GM18502 (cell line): ENCODE results near the gene MAP3K15.

Experiments used
- ATAC-seq: cut with Tn5 transposase; IDR thresholded peaks from one replicate; pipeline ENCODE4 v1.9.1; 2021; ENCODE audit warnings: mild to moderate bottlenecking; ENCODE audit not compliant: unreplicated experiment, poor library complexity

The MAP3K15 gene

DNA sequence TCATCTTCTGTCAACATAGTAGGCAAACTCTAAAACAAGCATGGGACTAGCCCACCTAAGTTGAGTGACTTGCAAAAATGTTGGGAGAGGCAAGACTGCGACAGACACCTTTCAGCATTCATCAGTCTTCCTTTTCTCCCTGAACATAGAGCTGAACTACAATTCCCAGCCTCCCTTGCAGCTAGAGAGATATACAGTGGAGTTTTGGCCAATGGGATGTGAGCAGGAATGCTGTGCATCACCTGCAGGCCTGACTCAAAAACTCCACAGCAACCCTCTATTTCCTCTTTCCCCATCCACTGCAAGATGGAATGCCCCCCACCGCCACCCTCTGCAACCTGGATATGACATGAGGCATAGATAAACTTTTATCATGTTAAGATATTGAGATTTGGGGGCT is 105.0 kb downstream of the MAP3K15 start:
- no peak for ATAC-seq

DNA sequence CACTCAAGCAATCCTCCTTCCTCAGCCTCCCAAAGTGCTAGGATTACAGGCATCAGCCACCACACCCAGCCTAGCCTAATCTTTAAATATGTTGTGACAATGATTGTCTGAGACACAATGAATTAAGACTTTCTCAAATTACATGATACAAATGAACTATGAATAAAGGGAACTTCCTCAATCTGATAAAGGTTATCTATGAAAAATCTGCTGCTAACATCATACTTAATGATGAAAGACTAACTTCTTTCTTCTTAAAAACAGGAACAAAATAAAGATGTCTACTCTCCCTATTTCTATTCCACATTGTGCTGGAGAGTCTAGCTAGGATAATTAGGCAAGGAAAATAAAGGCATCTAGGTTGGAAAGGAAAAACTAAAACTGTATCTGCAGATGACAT is 111.6 kb downstream of the MAP3K15 start:
- no peak for ATAC-seq

DNA sequence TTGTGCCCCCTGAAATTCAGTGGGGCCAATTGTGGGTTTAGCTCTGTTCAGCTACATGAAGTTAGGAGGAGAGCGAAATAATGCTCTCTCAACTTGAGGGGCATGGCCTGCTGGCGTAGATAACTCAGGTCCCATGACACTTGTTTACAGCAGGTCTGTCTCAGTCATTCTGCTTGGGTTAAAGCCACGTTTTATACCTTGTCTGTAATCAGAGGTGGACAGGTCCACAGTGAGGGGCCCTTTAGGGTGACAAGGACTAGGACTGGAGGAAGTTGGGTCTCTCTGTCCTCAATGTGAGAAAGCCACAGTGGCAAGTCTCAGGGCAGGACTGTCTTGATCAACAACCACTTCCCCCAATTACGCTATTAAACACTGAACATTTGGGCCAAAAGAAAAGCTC is 122.6 kb downstream of the MAP3K15 start:
- no peak for ATAC-seq

DNA sequence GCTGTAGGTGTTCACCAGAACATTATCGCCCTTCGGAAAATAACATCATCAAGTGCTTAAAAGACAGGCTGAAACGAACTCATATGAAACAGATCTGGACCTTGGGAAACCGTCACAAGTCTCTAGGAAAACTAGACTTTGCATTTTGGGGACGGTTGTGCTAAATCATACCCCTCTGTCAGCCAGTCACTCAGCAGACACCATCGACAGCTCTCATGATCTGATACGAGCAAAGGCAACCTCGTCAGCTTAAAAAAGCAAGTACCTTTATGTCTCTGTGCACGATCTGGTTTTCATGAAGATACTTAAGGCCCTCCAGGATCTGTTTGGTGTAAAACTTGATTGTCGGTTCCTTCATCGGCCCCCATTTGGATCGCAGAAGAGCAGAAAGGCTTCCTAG is 123.2 kb downstream of the MAP3K15 start:
- no peak for ATAC-seq

DNA sequence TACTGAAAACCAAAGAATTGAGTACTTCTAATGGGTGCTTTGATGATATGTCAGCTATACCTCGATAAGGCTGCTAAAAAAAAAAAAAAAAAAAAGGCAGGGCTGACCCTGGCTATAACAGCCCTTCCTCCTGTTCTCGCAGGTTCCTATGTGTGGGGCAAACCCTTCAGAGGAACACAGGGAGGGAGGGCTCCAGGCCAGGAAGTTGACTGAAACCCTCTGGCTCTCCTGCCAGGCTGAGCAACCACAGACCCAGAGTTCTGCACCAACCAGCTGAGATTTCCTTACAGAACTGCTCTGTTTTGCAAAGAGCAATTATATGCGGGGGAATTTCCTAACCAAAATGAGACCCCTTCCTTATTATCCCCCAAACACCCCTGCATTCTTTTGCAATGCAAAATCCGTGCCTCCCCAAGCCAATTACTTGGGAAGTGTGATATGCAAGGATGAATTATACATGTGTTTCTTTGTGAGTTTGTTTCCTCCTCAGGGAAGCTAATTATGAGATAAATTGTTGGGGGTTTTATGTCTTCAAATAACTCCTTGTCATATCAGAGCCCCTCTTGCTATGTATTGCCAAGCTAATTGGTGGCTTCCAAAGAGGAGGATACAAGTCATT is 126.0 kb downstream of the MAP3K15 start:
- ATAC-seq, result no peak

DNA sequence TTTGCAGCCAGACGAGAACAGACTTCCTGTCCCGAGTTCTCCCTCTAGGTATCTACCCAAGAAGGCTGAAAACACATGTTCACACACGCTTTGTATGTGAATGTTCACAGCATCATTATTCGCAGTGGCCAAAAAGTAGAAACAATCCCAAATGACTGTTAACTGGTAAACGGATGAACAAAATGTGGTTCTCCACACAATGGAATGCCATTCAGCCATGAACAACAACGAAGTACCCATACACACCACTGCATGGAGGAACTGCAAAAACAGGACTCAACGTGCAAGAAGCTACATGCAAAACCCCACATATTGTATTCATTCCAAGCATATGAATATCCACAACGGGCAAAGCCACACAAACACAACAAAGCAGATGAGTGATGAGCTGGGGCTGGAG is 126.6 kb downstream of the MAP3K15 start:
- no peak for ATAC-seq

DNA sequence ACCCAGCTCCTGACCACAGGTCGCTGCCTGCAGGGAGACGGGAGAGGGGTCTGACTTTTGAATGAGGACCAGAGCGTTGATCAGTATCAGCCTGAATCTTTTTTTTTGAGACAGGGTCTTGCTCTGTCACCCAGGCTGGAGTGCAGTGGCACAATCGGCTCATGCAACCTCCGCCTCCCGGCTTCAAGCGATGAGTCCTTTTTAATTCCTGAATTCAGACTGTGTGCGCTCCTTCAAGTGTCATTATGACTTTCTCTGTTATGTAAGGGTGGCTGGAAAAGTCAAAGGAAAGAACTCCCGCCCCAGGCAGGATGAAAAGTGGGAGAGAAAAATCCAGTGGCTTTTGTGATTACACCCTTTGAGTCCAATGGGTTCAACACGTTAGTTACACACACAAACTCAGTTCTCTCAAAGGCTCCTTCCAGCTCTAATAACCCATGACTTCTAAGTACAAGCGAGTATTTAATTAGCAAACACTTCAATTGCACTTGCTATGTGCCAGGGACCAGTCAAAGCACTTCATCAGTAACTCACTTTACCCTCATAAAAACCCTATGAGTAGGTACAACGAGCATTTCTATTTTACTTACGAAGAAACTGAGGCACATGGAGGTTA is 127.1 kb downstream of the MAP3K15 start:
- ATAC-seq, result no peak

DNA sequence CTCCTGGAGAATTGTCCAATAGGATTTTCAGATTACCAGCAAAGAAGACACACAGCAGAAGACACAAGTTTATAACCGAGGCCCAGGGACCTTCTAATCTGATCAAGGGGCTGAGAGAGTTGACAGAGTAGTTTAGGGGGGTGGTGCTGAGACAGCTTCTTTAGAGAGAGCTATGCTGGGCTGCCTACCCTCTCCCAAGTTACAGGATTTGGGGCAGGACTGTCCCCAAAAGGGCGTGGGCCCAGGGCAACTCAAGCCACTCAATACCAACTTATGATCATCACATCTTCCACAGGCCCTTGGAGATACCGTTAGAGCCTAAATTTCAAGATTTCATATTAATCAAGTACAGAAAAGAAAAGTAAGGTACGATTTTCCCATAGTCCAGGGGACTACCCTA is 128.6 kb downstream of the MAP3K15 start:
- no peak for ATAC-seq

DNA sequence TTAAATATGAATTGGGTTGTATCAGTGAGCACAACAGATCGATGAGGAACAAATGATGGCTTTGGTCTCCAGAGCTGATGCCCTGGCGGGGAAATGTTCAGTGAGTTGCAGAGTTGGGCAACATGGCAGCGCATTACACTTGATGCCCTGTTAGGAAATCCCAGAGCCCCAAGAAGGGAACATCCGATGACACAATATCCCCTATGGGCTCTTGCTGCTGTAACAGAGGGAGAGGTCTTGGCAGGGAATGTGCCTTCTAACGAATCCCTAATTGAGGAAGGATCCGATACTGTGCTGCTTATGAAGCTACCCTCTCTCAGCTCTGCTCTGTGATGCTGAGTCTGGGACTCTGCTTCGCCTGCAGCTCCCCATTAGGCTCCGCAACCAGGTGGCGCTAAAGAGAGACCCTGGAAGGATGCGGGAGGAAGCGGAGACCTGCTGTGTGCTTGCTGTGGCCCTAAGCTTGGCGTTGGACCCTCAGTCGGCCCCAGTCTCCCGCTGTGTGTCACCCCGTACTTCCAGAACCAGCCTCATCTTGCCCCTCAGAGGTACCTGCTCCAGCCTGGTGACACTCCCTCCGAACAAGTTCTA is 132.7 kb downstream of the MAP3K15 start:
- ATAC-seq, result peak; percentile 82

DNA sequence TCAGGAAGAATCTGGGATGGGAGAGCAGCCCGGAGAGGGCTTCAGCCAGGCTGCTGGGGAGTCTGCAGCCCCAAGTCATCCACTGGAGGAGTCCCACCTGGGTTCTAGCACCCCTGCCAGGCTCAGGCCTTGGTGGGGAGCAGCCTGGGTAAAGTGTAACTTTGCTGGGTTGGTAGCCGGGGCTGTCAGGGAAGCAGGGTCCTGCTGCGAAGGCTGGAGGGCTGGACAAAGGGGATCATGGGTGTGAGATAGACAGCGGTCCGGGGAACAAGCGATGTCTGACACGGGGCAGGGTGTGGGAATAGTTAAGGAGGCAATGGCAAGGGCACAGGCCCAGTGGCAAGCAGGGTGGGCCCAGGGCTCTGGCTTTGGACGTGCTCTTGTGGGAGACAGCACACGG is 134.0 kb downstream of the MAP3K15 start:
- ATAC-seq, result no peak

DNA sequence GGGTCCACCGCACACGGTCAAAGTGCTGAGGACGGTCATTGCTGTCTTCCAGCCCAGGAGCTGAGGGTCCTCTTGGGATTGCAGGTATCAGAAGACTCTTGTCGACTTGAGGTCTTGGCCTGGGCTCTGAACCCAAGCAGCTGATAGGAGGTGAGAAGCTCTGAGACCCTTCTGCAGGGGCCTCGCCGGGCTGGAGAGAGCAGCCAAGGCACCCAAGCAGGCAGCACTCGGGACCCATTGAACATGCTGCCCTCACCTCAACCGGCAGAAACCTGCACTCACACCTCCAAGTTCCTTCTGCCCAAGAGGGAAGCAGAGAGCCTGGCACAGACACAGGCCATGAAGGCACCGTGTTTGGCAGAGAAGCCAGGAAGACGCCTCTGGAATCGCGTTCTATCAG is 137.5 kb downstream of the MAP3K15 start:
- no peak for ATAC-seq

DNA sequence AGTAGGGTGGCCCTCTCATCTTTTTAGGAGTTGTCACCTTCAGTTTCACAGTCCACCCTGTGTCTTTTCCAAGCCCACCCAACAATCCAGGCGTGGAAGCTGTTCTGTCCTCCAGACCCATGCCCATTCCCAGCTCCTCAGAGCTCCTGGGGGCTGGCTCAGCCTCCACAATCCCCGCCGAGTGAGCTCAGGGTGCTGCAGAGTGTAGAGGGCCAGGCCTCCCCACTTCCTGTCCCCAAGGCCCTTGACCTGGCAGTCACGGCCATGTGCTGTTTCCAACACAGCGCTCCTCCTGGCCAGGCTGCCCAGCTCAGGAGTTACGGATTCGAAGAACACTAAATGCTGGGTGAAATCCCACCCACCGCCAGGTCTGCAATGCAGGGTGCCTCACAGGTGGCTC is 139.8 kb downstream of the MAP3K15 start:
- no peak for ATAC-seq

DNA sequence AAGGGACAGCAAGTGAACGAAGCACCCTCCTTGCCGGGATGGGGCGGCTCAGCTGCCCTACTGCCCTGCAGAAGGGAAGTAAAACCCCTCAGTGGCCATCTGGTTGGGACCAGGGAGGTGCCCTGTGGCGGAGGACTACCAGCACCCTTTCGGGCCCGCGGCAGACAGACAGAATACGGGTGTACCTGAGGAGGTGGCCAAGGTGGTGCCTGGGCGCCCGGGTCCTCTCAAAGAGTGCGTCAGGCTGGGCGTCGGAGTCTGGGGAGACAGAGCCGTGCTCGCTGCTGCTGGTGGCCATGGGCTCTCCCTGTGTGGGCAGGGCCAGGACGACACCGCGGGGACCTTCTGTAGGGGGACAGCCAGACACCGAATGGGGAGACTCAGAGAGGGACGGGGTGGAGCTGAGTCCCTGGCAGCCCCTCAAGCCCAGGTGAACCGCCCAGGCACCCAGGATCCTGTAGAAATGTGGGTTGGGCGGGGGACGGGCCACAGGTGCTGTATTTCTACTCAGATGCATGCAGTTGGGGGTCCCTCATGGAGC is 141.9 kb downstream of the MAP3K15 start:
- no peak for ATAC-seq

DNA sequence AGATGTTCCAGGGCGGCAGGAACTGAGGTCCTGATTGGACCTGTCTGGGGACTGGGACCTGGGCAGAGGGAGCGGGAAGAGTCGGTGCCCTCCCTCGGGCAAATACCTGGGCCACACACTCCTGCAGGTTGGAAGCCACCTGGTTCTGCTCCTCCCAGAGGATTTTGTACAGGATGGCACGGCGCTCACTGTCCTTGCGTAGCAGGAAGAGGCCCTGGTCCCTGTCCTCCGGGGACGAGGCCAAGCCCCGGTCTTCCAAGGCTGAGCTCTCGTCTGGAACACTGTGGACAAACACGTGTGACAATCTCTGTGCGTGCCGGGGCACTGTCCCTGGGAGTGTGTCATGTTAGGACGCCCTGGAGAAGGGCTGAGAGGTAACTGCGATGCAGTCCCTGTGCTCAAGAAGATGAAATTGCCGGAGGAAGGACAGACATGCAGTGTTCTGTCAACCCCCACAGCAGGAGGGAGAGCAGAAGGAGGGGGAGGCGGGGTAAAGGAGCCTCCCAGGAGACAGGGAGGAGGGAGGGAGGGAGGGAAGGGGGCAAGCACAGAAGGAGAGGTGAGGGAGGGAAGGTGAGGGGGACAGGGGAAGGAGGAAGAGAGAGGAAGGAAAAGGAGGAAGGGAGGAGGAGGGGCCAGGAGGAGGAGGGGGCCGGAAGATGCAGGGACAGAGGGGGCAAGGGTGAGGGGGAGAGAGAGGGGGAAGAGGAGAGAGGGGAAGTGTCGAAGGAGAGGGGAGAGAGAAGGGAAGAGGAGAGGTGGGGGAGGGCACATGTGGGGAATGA is 142.6 kb downstream of the MAP3K15 start:
- peak; percentile 32 for ATAC-seq

DNA sequence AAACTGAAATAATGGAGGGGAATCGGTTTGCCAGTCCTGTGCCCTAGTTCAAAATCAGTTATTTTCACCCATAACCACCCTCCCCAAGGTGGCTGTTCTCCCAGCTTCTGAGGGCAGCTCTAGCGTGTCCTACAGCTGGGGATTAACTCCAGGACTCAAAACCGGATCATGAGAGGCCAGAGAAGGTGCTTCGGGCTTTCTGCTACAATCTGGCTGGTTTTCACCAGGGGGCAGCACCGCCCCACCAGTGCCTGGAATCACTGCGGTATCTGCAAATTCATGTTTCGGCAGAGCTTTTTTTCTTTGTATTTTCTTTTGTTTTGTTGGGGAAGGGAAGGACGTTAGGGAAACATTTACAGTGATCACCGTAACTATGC is 143.2 kb downstream of the MAP3K15 start:
- ATAC-seq, result peak; percentile 83

DNA sequence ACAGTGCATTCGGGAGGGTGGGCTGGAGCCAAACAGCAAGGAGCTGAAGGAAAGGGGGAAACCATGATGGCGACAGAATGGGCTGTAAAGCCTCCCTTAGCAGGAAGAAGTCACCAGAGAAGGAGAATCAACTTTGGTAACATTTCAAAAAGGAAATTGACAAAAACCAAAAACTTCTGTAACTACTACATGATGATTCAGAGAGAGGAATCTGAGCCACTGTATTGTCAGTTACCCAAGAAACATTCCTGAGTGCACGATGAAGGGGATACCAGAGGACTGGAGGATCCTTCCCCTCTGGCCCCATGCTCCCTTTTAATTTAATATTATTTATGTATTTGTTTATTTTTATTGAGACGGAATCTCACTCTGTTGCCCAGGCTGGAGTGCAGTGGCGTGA is 145.2 kb downstream of the MAP3K15 start:
- no peak for ATAC-seq

DNA sequence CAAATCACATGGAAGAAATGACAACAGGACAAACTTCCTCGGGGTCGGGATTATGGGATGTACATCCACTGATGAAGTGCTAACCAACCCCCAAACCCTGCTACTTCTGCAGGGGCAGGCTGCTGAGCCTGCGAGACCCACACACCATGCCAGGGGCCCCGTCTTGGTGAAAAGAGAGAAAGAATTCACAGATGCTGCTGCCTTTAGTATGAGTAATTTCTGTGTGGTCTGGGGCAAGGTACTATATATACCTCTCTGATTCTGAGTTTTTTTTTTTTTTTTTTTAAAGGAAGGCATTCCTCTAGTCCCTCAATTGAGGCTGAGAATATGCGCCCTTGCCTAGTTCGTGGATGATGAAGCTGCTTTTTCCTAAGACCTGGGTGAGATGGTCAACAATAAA is 146.7 kb downstream of the MAP3K15 start:
- no peak for ATAC-seq

DNA sequence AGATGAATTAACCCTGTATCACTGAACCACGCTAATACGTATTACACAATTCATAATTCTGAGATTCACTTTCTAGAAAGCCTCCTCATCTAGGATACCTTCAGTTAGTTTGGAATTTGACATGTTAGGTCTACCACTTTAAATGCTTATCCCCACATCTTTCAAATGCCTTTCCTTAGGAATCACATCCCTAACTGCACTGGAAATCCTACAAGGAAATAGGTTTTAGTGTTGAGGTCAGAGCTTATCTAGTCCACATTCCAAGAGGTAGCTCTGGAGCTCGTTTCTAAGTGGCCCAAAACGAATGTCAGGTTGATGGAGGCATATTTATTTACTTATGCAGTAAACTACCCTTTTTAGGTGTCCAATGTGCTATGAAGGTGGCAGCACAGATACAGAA is 153.6 kb downstream of the MAP3K15 start:
- ATAC-seq, result no peak

DNA sequence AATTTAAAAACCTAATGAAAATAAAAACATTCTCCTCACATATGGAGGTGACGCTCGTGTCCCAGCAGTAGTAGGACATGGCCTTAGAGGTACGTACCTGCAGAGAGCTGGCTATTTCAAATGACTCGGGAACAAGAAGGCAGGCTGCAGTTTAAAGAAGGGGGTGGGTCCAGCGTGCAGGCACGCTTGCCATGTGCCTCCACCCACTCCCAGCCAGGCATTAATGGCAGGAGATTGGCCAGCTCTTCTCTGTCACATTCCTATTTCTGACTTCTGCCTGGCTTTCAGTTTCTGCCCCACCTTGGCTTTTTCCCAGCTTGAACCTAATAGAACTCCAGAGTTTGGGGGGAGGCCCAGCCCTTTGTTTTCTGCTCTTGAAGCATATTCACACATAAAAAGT is 154.4 kb downstream of the MAP3K15 start:
- no peak for ATAC-seq

DNA sequence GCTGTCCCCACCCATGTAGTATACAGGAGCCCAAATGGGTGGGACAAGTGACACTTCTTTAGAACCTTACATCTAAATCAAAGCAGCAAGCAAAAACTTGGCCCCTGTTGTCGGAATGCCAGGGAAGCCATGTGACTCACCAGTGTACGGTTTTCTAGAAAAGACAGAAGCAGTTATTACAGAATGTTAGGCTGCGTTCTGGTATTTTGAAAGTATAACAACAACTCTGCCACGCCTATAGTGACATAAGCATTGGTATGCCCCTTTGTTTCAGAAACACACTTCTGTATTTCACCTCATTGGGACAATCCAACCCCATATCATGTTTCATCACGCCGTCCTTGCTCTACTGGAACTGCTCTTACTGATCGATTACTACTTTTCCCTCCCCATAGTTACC is 156.8 kb downstream of the MAP3K15 start:
- ATAC-seq, result no peak

DNA sequence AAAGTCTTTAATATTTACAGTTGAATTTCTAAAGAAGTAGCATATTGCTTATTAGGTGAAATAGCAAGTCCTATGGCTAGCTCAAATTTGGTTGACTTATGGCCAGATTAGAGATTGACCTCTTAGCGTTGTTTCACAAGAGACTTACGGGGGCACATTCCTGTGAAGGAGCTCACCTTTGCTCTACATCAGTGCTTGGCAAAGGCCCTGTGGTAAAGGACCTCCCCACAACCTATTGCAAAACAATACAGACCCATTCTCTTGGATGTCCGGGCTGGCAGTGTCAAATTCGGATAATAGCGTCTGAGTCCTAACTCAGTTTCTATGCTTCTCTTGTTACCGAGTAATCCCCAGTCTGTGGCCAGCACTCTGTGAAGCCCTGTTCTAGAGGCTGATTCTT is 160.7 kb downstream of the MAP3K15 start:
- no peak for ATAC-seq
